H54 (cell line): ENCODE measurements around the gene CRYBA4.

Experiments
- DNase-seq: peaks from one replicate; pipeline ENCODE4 v3.0.0; 2011; ENCODE audit warnings: low spot score, mixed read lengths; ENCODE audit not compliant: insufficient read length
- FAIRE-seq: peaks from 3 replicates; lab custom pipeline; 2011; peaks lifted over from hg19 to GRCh38; lab: Jason Lieb, UNC
- POLR2A ChIP-seq: IDR thresholded peaks from 2 replicates; pipeline ENCODE4 v1.6.1; 2011; ENCODE audit warnings: low read depth, mild to moderate bottlenecking, low read length

Gene CRYBA4

DNA sequence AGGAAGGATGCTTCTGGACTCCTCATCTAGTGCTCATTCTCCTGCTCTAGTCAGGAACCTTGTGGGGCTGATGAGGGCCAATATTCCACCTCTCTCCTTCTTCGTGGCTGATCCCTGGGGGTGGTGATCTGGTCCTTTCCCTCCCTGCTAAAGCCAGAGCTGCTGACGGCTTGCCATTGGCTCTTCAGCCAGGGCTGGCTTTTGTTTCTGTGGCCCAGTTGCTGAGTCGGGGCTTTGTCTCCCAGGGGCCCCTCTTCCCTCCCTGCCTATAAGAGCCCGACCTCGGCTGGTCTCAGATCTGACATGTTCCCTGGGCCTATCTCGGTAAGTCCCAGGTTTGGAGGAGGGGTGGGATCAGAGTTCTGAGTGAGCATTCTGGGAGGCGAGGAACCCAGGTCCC lies at the start of gene CRYBA4:
CRYBA4 (plus strand) TSS at position 301 of the 400 bp plus-strand sequence. CDS start 634 bp downstream, outside the sequence.
- FAIRE-seq (no peak), DNase-seq (no peak)
- TF ChIP-seq POLR2A, result no peak

- FAIRE-seq (no peak), DNase-seq (no peak)
- no peak for TF ChIP-seq POLR2A
Measured at GRCh38 chr22:26573026-26573662, 48.6 kb upstream of the CRYBA4 start.

GRCh38 chr22:26574001-26574723 lies 47.6 kb upstream of the CRYBA4 start:
- DNase-seq (no peak), FAIRE-seq (no peak)
- no peak for TF ChIP-seq POLR2A

DNA sequence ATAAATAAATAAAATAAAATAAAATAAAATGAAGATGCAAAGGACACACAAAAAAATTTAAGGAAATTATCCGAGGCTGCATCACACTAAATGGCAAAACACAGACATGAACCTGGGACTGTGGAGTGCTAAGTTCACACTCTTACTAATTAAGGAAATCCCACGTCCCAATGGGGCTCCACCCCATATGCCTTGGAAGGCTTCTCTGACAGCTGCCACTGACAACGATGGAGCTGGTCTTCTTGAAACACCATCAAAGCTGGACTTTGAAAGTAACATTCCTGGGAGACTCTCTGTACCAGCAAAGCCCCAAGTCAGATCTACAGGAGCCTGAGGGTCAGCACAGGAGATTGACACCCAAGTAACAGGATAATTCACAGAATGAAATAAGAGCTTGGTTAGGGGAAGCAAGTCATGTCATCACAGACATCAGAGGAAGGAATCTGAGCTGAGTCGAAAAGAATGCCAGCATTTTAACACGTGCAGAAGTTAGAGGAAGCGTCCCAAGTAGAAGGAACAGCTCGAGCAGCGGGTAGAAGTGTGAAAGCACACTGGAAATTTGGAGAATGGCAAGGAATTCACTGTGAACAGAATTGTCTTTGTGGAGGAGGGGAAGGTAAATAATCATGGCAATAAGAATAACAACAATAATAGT lies 45.6 kb upstream of the CRYBA4 start:
- DNase-seq, result no peak
- TF ChIP-seq POLR2A, result no peak
- FAIRE-seq, result no peak

GRCh38 chr22:26577081-26577480 lies 44.7 kb upstream of the CRYBA4 start:
- no peak for DNase-seq

DNA sequence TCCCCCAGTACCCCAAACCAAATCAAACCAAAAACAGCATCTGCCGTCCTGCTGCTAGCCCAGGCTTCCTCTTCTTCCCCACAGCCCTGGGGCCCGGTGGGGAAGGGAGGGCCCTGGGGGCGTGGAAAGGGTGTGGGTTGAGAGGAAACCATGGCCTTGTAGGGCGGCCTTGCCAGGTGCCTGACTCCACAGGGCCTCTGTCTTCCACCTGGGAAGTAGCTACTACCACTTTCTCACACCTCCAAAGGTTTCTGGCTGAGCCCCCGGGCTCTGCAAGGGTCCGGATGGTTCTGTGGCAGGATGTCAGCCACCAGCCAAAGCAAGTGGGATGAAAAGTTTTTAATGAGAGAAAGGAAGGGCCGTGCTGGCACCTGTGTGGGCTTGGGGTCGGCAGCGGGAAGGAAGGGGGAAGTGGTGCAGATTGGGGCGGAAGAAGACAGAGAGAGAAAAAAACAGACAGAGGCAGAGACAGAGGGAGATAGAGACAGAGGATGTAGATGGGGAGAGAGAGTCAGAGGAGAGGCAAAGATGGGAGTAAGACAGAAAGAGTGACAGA lies 42.4 kb upstream of the CRYBA4 start:
- TF ChIP-seq POLR2A, result no peak
- FAIRE-seq, result no peak
- DNase-seq, result no peak

More at GRCh38 chr22:26577081-26577480, 44.7 kb upstream of the CRYBA4 start:
- no peak for TF ChIP-seq POLR2A
- no peak for FAIRE-seq

DNA sequence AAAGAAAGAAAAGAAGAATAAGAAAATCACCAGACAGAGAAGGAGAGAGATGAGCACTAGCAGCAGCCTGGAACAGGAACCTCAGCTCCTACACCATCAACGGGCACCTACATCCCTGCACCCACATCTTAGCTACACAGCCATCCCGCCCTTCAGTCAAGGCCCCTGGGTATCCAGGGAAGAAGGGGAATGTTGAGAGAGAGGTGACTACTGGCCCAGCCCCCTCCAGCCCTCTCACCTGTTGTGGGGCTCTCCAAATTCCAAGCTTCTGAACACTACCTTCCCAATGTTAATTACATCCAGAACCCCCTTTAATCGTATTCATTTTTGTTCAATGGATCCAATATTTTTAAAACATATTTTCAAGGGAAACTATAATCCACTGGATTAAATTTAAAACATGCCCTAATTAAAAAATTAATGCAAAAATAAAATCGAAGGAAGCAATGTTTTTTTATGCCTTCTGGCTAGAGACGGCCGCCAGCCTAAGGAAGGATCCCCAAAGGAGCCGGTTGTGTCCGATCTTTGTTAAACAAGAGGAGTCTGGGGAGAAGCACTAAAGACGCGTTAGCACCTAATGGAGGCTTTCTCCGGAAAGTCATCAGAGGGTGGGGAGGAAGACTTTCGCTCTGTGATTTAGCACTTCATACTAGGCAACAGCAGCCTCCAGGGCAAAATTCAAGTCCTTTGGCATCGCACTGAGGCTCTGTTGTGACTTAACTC lies 41.4 kb upstream of the CRYBA4 start:
- no peak for DNase-seq
- no peak for TF ChIP-seq POLR2A
- no peak for FAIRE-seq

DNA sequence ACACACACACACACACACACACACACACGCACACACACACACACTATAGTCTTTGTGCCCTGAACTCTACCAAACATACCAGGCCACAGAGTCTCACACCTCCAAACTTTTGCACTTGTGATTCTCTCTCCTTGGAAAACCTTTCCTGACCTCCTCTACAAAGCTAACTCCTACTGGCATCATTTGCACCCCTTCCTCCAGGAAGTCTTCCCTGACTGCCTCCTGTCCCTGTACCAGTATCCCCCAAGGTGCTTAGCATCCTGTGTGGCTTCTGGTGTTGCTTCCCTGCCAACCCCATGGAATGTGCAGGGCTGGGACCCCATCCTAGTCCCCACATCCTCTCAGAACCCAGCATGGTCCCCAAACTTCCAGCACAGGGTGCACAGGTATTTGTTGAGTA lies 40.7 kb upstream of the CRYBA4 start:
- no peak for FAIRE-seq
- no peak for DNase-seq
- no peak for TF ChIP-seq POLR2A

- FAIRE-seq (no peak), DNase-seq (no peak)
- TF ChIP-seq POLR2A, result no peak
Measured at GRCh38 chr22:26581633-26582168, 40.1 kb upstream of the CRYBA4 start.

DNA sequence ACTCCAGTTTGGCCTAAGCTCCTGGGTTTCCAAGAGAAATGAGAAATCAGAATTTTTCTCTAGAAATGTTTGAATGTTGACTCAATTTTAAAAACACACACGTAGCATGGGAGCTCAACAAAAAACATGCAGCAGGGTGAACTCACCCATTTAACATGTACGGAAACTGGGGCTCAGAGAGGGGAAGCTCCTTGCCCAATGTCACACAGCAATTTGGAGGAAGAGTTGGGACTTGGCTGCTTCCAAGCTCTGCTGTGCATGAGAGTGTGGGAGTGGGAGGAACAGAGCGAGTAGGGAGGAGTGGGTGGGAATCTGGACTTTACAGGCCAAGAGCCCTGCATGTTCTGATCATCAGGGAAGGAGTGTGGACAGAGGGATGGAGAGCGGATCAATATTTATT lies 37.8 kb upstream of the CRYBA4 start:
- FAIRE-seq (no peak), DNase-seq (no peak)
- no peak for TF ChIP-seq POLR2A

- FAIRE-seq (peak; percentile 73), DNase-seq (peak; percentile 62)
- no peak for TF ChIP-seq POLR2A
Measured at GRCh38 chr22:26585104-26585790, 36.5 kb upstream of the CRYBA4 start.

DNA sequence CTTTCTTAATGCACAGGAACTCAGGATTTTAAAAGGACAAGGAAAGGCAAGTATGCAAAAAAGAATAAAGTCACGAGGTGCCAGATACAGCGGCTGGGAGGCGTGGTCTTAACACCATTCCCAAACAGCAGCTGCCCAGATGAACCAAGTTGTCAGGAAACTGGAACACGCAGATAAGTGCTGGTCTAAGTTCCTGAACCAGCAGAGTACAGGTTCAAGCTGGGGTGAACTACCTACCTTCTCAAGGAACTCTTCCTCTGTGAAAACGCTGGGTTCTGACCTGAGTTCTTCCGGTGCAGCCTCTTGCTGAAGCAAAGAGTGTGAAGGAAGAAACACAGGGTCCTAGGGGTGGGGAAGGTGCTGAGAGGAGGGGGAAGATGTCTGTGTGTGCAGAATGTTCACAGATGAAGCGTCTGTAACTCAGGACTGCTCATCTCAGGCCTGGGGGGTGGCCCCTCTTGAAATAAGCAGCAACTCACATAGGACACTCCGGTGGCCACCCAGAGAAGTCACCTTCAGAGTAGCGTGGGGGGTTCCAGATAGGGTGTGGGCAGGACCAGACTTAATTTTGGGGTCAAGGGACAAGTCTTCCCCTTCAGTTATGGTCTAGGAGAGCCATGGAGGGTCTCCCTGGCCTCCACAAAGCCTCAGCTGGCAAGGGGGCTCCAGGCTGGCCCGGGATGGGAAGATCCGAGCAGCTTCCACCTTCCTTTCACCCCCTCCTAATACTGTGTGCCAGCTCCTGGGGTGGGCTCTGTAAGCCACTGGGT lies 35.0 kb upstream of the CRYBA4 start:
- no peak for FAIRE-seq
- no peak for TF ChIP-seq POLR2A
- no peak for DNase-seq
